ENCODE data around the gene ARHGDIA.

ARHGDIA gene

GRCh38 chr17:81885869-81886548, 14.9 kb upstream of the ARHGDIA start:
- DNase-seq, result no peak

- no peak for DNase-seq
These were observed 14.3 kb upstream of the ARHGDIA start for GRCh38 chr17:81885454-81885853.

- no peak for DNase-seq
These were observed 13.8 kb upstream of the ARHGDIA start for GRCh38 chr17:81884968-81885367.

GRCh38 chr17:81884520-81884919, 13.4 kb upstream of the ARHGDIA start:
- no peak for DNase-seq

GRCh38 chr17:81879121-81879520, 8.0 kb upstream of the ARHGDIA start:
- no peak for DNase-seq

- DNase-seq, result no peak
These were observed 7.2 kb upstream of the ARHGDIA start for GRCh38 chr17:81878294-81878693.

- no peak for DNase-seq
These were observed 6.4 kb upstream of the ARHGDIA start for GRCh38 chr17:81877569-81877968.

GRCh38 chr17:81871387-81872230, 472 bp upstream of the ARHGDIA start:
- DNase-seq, result peak; percentile 96

GRCh38 chr17:81870131-81870980, 781 bp downstream of the ARHGDIA start:
- DNase-seq, result peak; percentile 51

- DNase-seq, result peak; percentile 42
These were observed 1.7 kb downstream of the ARHGDIA start for GRCh38 chr17:81869221-81870130.

GRCh38 chr17:81868674-81869220, 2.4 kb downstream of the ARHGDIA start:
- DNase-seq, result no peak

- DNase-seq, result no peak
These were observed 3.0 kb downstream of the ARHGDIA start for GRCh38 chr17:81867991-81868673.

- DNase-seq, result peak; percentile 40
These were observed 3.8 kb downstream of the ARHGDIA start for GRCh38 chr17:81867170-81867990.

- DNase-seq, result peak; percentile 16
These were observed 4.5 kb downstream of the ARHGDIA start for GRCh38 chr17:81866440-81867169.

- DNase-seq, result no peak
These were observed 5.3 kb downstream of the ARHGDIA start for GRCh38 chr17:81865733-81866439.

- no peak for DNase-seq
These were observed 5.8 kb downstream of the ARHGDIA start for GRCh38 chr17:81865358-81865732.

GRCh38 chr17:81863833-81864768, 7.0 kb downstream of the ARHGDIA start:
- no peak for DNase-seq
